K562 (cell line): ENCODE measurements around the gene NUP50. TPM values are rescaled to one million over a fixed set of nuclear protein-coding genes. Genes with fewer than 3 reads are reported as not detected.

Experiments
- ARHGAP35 ChIP-seq: fragments of 450-650 bp; IDR thresholded peaks from 2 replicates; pipeline ENCODE4 v1.6.1; 2018; ENCODE audit not compliant: partially characterized antibody
- ATF7 ChIP-seq: fragments of 450-650 bp; IDR thresholded peaks from 2 replicates; pipeline ENCODE4 v1.7.1; 2014; ENCODE audit warnings: mild to moderate bottlenecking, moderate library complexity
- CBFA2T2 ChIP-seq: fragments of 450-650 bp; conservative IDR thresholded peaks from 2 replicates; pipeline ENCODE4 v1.6.1; 2017; ENCODE audit warnings: mild to moderate bottlenecking
- CBFA2T3 ChIP-seq: fragments of 450-650 bp; IDR thresholded peaks from 2 replicates; pipeline ENCODE4 v1.6.1; 2017
- CHD2 ChIP-seq: IDR thresholded peaks from 2 replicates; pipeline ENCODE4 v1.6.1; 2011; ENCODE audit warnings: low read depth, low read length
- CTBP1 ChIP-seq: fragments of 450-650 bp; IDR thresholded peaks from 2 replicates; pipeline ENCODE4 v1.6.1; 2016; ENCODE audit warnings: borderline replicate concordance
- FOXJ2 ChIP-seq: fragments of 200-800 bp; sonication (Bioruptor generic); IDR thresholded peaks from 2 replicates; pipeline ENCODE4 v1.6.1; 2016; ENCODE audit warnings: missing genetic modification characterization, missing compliant biosample characterization
- FOXK2 ChIP-seq, 2 experiments: fragments of 450-650 bp; IDR thresholded peaks in 1 of 2; conservative IDR thresholded peaks in 1 of 2; 2 replicates each; pipeline ENCODE4 v1.6.1; 2016; ENCODE audit warnings: low read depth in 2 of 2, mild to moderate bottlenecking in 1 of 2
- FOXP1 ChIP-seq: sonication (generic); formaldehyde crosslinking; IDR thresholded peaks from 2 replicates; pipeline ENCODE4 v1.8.0; 2022; ENCODE audit warnings: mild to moderate bottlenecking, missing genetic modification reagents
- FUS ChIP-seq: fragments of 200-400 bp; formaldehyde crosslinking; optimal IDR thresholded peaks from 2 replicates; pipeline ENCODE3; 2017; ENCODE audit warnings: low read depth, low read length
- GABPB1 ChIP-seq: sonication (generic); formaldehyde crosslinking; IDR thresholded peaks from 2 replicates; pipeline ENCODE4 v1.8.0; 2022; ENCODE audit warnings: mild to moderate bottlenecking, missing genetic modification reagents
- ILF3 ChIP-seq: fragments of 450-650 bp; IDR thresholded peaks from 2 replicates; pipeline ENCODE4 v1.6.1; 2018; ENCODE audit warnings: antibody characterized with exemption, mild to moderate bottlenecking, moderate library complexity, borderline replicate concordance
- KAT2B ChIP-seq: IDR thresholded peaks from one replicate; pipeline ENCODE4 v1.6.1; 2012; ENCODE audit warnings: low read depth, mild to moderate bottlenecking, control low read depth, inconsistent platforms, low read length, moderate library complexity
- NCOA6 ChIP-seq: fragments of 450-650 bp; IDR thresholded peaks from 2 replicates; pipeline ENCODE4 v1.6.1; 2017; ENCODE audit warnings: mild to moderate bottlenecking
- NFYB ChIP-seq: IDR thresholded peaks from 2 replicates; pipeline ENCODE4 v1.6.1; 2011; ENCODE audit warnings: mild to moderate bottlenecking, moderate library complexity; ENCODE audit not compliant: insufficient read length; ENCODE audit errors: extremely low read depth
- NUFIP1 ChIP-seq: fragments of 450-650 bp; IDR thresholded peaks from 2 replicates; pipeline ENCODE4 v1.6.1; 2018; ENCODE audit not compliant: partially characterized antibody
- PCBP1 ChIP-seq: fragments of 200-400 bp; formaldehyde crosslinking; IDR thresholded peaks from 2 replicates; pipeline ENCODE4 v1.6.1; 2018; ENCODE audit warnings: mild to moderate bottlenecking, low read depth, low read length; ENCODE audit not compliant: poor library complexity, severe bottlenecking
- PRMT5 ChIP-seq: sonication (generic); formaldehyde crosslinking; IDR thresholded peaks from 2 replicates; pipeline ENCODE4 v1.5.0; 2020; ENCODE audit warnings: missing genetic modification reagents
- SIN3A ChIP-seq, 2 experiments: fragments of 150-350 bp in 1 of 2; IDR thresholded peaks; 2 replicates each; pipeline ENCODE4 v1.6.1; 2011 to 2016; ENCODE audit warnings: borderline replicate concordance in 2 of 2, low read depth in 2 of 2, low read length in 2 of 2, mild to moderate bottlenecking in 2 of 2, moderate library complexity in 2 of 2; ENCODE audit not compliant: control insufficient read depth in 1 of 2
- SMAD3 ChIP-seq: fragments of 450-650 bp; formaldehyde crosslinking; conservative IDR thresholded peaks from 2 replicates; pipeline ENCODE4 v1.4.0; 2020; ENCODE audit warnings: mild to moderate bottlenecking
- SMAD4 ChIP-seq: fragments of 250-450 bp; sonication (Bioruptor Pico); conservative IDR thresholded peaks from 2 replicates; pipeline ENCODE4 v1.8.0; 2021; ENCODE audit warnings: inconsistent platforms, mild to moderate bottlenecking, moderate library complexity
- SMARCA4 ChIP-seq: fragments of 450-650 bp; IDR thresholded peaks from 2 replicates; pipeline ENCODE4 v1.6.1; 2016
- SMARCC2 ChIP-seq: fragments of 450-650 bp; IDR thresholded peaks from 2 replicates; pipeline ENCODE4 v1.6.1; 2017; ENCODE audit warnings: antibody characterized with exemption, moderate library complexity, mild to moderate bottlenecking, low read depth
- XRCC4 ChIP-seq: IDR thresholded peaks from one replicate; pipeline ENCODE4 v1.6.1; 2011; ENCODE audit not compliant: insufficient read depth, insufficient read length; ENCODE audit errors: extremely low read depth
- ZBTB7A ChIP-seq: IDR thresholded peaks from 2 replicates; pipeline ENCODE4 v1.6.1; 2011; ENCODE audit warnings: low read depth, mild to moderate bottlenecking, low read length, moderate library complexity, borderline replicate concordance; ENCODE audit not compliant: control insufficient read depth
- ZKSCAN8 ChIP-seq: fragments of 200-800 bp; sonication (Bioruptor generic); IDR thresholded peaks from 2 replicates; pipeline ENCODE4 v1.6.1; 2016; ENCODE audit warnings: missing genetic modification characterization, missing compliant biosample characterization
- ZNF23 ChIP-seq: fragments of 250-450 bp; sonication (Bioruptor Pico); IDR thresholded peaks from 2 replicates; pipeline ENCODE4 v1.4.0; 2020; ENCODE audit warnings: mild to moderate bottlenecking
- ZNF263 ChIP-seq: sonication (generic); formaldehyde crosslinking; IDR thresholded peaks from 2 replicates; pipeline ENCODE4 v1.8.0; 2022; ENCODE audit warnings: mild to moderate bottlenecking, missing genetic modification reagents, borderline replicate concordance
- ZNF324 ChIP-seq: fragments of 250-450 bp; sonication (Bioruptor Pico); IDR thresholded peaks from 2 replicates; pipeline ENCODE4 v1.4.0; 2020; ENCODE audit warnings: mild to moderate bottlenecking
- ZNF57 ChIP-seq: fragments of 450-650 bp; formaldehyde crosslinking; IDR thresholded peaks from 2 replicates; pipeline ENCODE4 v1.4.0; 2020; ENCODE audit warnings: mild to moderate bottlenecking, moderate library complexity
- polyA plus RNA-seq, 8 experiments: library from polyadenylated mRNA; depleted of rRNA in 4 of 8; stranded (reverse) in 5 of 8; unstranded in 3 of 8; fragments of >200 nt; fragmentation: Nextera tagmentation in 2 of 8; fragmentation: Illumina TruSeq in 1 of 8; extraction: Ambion mirVana in 2 of 8; extraction: Trizol in 1 of 8; gene quantifications; 2 replicates each; pipeline versions ENCODE4 v1.2.1 to v1.2.3, GENCODE V29; 2011 to 2014; ENCODE audit warnings: inconsistent platforms in 1 of 8, missing spikeins in 1 of 8
- total RNA-seq, 7 experiments: library from RNA; depleted of rRNA in 6 of 7; stranded (reverse); fragments of >200 nt in 6 of 7; fragmentation: Illumina TruSeq in 2 of 7; extraction: Trizol in 2 of 7; gene quantifications; 2 replicates each; pipeline versions ENCODE4 v1.2.1 to v1.2.3, GENCODE V29; 2011 to 2021; ENCODE audit warnings: low replicate concordance in 1 of 7
- TF ChIP-seq, protein P1 (sequence below): fragments of 250-450 bp; sonication (Bioruptor Pico); IDR thresholded peaks from 2 replicates; pipeline ENCODE4 v1.8.0; 2021; ENCODE audit warnings: moderate library complexity, mild to moderate bottlenecking, inconsistent platforms

NUP50 gene
- total and polyA plus RNA-seq, 9 of the 15 experiments (the other 6 are each of a cell fraction or from before 2014, with no cell fraction given), result 23.8 to 83.7 (median 55.3) TPM

GRCh38 chr22:45163451-45164269 lies at the start of gene NUP50 (continued):
- TF ChIP-seq FOXJ2 (tag), result no peak
- TF ChIP-seq SIN3A (IDR thresholded peaks at IDR 0.05; ENCODE audit: borderline replicate concordance in 2 of 2, control insufficient read depth in 1 of 2, low read depth in 2 of 2, low read length in 2 of 2), result peak in 1 of 2 experiments; percentile 77; a peak in 2 of 4 replicates
- no peak for TF ChIP-seq SMARCA4
- no peak for TF ChIP-seq ZNF23 (CRISPR knock-in tag)
- peak; percentile 51; the same call in 1 of the 2 replicates for TF ChIP-seq ATF7
- no peak for TF ChIP-seq ARHGAP35
- TF ChIP-seq NUFIP1, result no peak
- no peak; the same call in 1 of the 2 replicates for TF ChIP-seq CBFA2T3
- no peak for TF ChIP-seq NCOA6
- TF ChIP-seq ILF3, result no peak
- peak; percentile 55; the same call in 1 of the 2 replicates for TF ChIP-seq CHD2
- no peak for TF ChIP-seq ZKSCAN8 (CRISPR knock-in tag)
- TF ChIP-seq SMARCC2, result no peak
- TF ChIP-seq PCBP1, result peak; percentile 33
- TF ChIP-seq PRMT5, result no peak
- no peak for TF ChIP-seq ZNF324 (CRISPR knock-in tag)
- TF ChIP-seq ZNF57 (CRISPR knock-in tag), result no peak
- TF ChIP-seq ZNF263 (CRISPR knock-in tag), result no peak
- TF ChIP-seq SMAD3 (CRISPR knock-in tag), result no peak
- TF ChIP-seq, protein P1, sequence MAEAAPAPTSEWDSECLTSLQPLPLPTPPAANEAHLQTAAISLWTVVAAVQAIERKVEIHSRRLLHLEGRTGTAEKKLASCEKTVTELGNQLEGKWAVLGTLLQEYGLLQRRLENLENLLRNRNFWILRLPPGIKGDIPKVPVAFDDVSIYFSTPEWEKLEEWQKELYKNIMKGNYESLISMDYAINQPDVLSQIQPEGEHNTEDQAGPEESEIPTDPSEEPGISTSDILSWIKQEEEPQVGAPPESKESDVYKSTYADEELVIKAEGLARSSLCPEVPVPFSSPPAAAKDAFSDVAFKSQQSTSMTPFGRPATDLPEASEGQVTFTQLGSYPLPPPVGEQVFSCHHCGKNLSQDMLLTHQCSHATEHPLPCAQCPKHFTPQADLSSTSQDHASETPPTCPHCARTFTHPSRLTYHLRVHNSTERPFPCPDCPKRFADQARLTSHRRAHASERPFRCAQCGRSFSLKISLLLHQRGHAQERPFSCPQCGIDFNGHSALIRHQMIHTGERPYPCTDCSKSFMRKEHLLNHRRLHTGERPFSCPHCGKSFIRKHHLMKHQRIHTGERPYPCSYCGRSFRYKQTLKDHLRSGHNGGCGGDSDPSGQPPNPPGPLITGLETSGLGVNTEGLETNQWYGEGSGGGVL, result no peak
- TF ChIP-seq XRCC4, result no peak
- no peak; the same call in 1 of the 2 replicates for TF ChIP-seq ZBTB7A
- peak; percentile 46; the same call in 1 of the 2 replicates for TF ChIP-seq GABPB1 (CRISPR knock-in tag)
- no peak for TF ChIP-seq KAT2B
- TF ChIP-seq FOXK2 (conservative IDR thresholded peaks at IDR 0.05 in 1 of 2, IDR thresholded peaks at IDR 0.05 in 1 of 2; ENCODE audit: low read depth in 2 of 2), result no peak; a peak in 1 of 4 replicates
- TF ChIP-seq CBFA2T2, result no peak
- no peak for TF ChIP-seq FUS
- no peak for TF ChIP-seq FOXP1 (CRISPR knock-in tag)
- peak; percentile 88 for TF ChIP-seq CTBP1
- no peak for TF ChIP-seq SMAD4 (CRISPR knock-in tag)
- no peak for TF ChIP-seq NFYB
